Activated naive CD8-positive, alpha-beta T cell (primary cell): Measurements from ENCODE around the gene ZC3H8.
"Not testable (repeated sequence)": the region's sequence is repeated elsewhere in the genome, so short reads cannot be mapped to it uniquely, and the experiment has no call there.

Experiments
- H3K27ac Mint-ChIP-seq: one replicate; pipeline ENCODE4 v1.8.0; 2021; ENCODE audit warnings: mixed read lengths
- H3K27me3 Mint-ChIP-seq: one replicate; pipeline ENCODE4 v1.8.0; 2021; ENCODE audit warnings: mixed read lengths
- H3K36me3 Mint-ChIP-seq: one replicate; pipeline ENCODE4 v1.8.0; 2021; ENCODE audit warnings: mixed read lengths
- H3K4me1 Mint-ChIP-seq: one replicate; pipeline ENCODE4 v1.8.0; 2021; ENCODE audit warnings: low read depth, mixed read lengths
- H3K4me3 Mint-ChIP-seq: one replicate; pipeline ENCODE4 v1.8.0; 2021; ENCODE audit warnings: mild to moderate bottlenecking, mixed read lengths
- H3K9me3 Mint-ChIP-seq: one replicate; pipeline ENCODE4 v1.8.0; 2021; ENCODE audit warnings: low read depth, mixed read lengths

ZC3H8 gene

DNA sequence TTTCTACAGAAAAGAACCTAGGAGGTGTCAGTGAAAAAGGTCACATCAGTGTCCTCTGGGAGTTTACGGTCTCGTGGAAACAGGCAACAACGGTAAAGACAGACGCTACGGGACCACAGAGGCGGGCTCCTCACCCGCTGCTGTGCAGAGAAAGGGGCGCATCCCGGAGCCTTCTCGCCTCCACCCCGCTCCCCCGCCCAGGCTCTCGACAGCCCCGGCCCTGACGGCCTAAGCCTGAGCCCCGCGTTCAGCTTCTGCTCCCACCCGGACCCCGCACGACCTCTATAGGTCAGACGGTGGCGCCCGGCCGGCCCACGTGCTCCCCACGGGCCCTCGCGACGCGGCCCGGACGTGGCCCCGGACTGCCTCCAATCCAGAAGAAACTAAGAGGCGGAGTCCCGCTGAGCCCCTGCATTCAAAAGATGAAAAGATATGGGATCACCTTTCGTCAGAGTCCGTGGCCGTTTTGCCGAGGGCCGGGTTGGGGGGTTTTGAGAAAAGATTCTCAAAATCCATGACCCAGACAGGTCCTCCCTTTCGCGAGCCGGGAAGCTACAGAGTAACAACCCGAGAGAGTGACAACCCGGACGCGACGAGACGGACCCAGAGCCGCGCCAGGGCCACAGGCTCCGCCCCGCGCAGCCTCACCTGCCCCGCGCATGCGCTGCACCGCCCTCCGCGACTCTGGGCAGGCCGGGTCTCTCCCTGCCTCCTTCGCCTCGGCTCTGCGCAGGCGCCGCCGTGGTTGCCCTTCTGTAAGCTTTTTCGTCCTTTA, at the start of gene ZC3H8:
TSS of gene ZC3H8 (minus strand) at position 577 of the 775 bp plus-strand sequence. CDS start at position 516, 61 bp downstream.
- H3K27me3 Mint-ChIP-seq, result no peaks in the 10 kb centered on the region
- peaks cover 16% of the 10 kb centered on the region for H3K4me1 Mint-ChIP-seq
- peaks cover 8% of the 10 kb centered on the region for H3K36me3 Mint-ChIP-seq
- H3K27ac Mint-ChIP-seq, result peak within 1 kb of the TSS; percentile 92
- H3K9me3 Mint-ChIP-seq, result no peaks in the 10 kb centered on the region
- no peak within 1 kb of the TSS for H3K4me3 Mint-ChIP-seq

DNA sequence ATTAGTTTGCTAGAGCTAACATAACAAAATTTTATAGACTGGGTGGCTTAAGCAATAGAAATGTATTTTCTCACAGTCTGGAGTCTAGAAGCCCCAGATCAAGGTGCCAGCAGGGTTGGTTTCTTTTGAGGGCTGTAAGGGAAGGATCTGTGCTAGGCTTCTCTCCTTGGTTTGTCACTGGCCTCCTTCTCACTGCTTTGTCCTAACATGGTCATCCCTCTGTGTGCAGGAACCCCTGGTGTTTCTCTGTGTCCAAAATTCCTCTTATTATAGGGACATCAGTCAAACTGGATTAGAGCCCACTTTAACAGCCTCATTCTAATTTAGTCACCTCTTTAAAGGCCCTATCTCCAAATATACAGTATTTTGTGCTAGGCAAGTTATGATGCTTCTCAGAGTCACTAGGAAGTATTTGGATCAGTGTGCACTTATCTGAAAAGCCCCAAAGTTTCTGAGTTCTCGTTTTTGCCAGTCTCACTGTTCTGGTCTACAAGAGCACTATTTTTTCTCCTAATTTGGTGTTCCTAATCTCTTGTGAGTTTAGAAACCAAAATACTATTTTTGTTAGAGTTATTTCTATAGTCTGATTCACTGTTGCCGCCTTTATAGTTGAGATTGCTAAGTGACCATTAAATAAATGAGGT, 49.6 kb upstream of the ZC3H8 start:
- Mint-ChIP-seq H3K36me3 (peaks cover 15% of the 10 kb centered on the region), H3K4me1 (peaks cover 2% of the 10 kb centered on the region), H3K27ac (no peak overlapping the region), H3K27me3 (no peaks in the 10 kb centered on the region), H3K4me3 (no peak overlapping the region), H3K9me3 (no peaks in the 10 kb centered on the region)

DNA sequence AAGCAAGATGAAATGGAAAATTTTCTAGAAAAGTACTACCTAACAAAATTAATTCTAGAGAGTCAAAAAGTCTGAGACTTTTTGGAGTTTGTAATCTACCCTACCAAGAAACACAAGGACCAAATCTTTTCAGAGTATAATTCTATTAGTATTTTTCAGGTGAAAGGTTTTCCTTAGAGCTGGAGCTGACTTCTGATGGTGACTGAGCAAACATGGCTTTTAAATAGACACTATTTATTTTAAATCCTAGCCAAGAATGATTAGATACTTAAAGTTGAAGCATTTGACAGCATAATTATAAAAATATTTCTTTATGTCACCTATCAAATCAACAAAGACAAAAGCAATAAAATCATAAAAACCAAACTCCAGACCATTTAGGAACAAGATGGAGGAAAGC, 47.1 kb upstream of the ZC3H8 start:
- H3K27ac Mint-ChIP-seq, result no peak overlapping the region
- peaks cover 2% of the 10 kb centered on the region for H3K4me1 Mint-ChIP-seq
- H3K9me3 Mint-ChIP-seq, result no peaks in the 10 kb centered on the region
- H3K4me3 Mint-ChIP-seq, result no peak overlapping the region
- H3K27me3 Mint-ChIP-seq, result no peaks in the 10 kb centered on the region
- peaks cover 15% of the 10 kb centered on the region for H3K36me3 Mint-ChIP-seq

DNA sequence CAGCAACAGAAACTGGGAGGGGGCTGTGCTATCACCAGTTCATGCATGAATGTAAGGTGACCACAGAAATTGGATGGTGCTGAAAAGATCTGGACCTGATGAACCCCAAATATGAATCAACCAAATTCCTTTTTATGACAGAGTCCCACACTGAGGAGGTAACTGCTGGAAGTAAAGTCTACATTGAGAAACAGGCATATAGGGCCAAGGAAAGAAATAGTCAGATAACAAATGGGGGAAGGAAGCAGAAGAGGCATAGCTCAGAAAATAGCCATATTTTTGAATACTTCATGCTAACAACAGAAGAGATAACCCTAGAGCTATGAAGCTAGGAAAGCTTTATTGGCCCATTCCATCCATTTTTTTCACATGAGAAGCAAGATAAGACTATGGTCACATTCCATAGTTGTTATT, 46.3 kb upstream of the ZC3H8 start:
- peaks cover 15% of the 10 kb centered on the region for H3K36me3 Mint-ChIP-seq

DNA sequence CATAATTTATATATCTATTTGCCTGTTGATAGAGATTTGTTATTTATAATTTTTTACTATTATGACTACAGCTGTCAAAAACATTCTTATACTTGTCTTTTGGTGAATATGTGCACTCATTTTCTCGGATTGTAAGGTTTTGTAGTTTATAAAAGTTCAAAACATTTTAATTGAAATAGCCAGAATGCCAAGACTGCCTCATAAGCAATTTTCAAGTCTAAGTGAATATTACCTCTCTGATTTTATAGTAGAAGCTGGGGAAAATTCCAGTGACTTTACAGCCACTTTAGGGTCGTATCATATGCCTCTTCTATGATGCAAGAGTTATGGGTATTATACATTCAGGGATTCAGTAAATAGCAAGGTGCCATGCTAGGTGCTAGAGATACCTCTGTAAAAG, 41.6 kb upstream of the ZC3H8 start:
- peaks cover 7% of the 10 kb centered on the region for H3K36me3 Mint-ChIP-seq
- no peaks in the 10 kb centered on the region for H3K9me3 Mint-ChIP-seq
- H3K27me3 Mint-ChIP-seq, result no peaks in the 10 kb centered on the region
- H3K27ac Mint-ChIP-seq, result no peak overlapping the region
- peaks cover 4% of the 10 kb centered on the region for H3K4me1 Mint-ChIP-seq
- no peak overlapping the region for H3K4me3 Mint-ChIP-seq

More for the DNA sequence above, 46.3 kb upstream of the ZC3H8 start:
- Mint-ChIP-seq H3K27ac (no peak overlapping the region), H3K4me1 (peaks cover 6% of the 10 kb centered on the region), H3K9me3 (no peaks in the 10 kb centered on the region), H3K4me3 (no peak overlapping the region), H3K27me3 (no peaks in the 10 kb centered on the region)

DNA sequence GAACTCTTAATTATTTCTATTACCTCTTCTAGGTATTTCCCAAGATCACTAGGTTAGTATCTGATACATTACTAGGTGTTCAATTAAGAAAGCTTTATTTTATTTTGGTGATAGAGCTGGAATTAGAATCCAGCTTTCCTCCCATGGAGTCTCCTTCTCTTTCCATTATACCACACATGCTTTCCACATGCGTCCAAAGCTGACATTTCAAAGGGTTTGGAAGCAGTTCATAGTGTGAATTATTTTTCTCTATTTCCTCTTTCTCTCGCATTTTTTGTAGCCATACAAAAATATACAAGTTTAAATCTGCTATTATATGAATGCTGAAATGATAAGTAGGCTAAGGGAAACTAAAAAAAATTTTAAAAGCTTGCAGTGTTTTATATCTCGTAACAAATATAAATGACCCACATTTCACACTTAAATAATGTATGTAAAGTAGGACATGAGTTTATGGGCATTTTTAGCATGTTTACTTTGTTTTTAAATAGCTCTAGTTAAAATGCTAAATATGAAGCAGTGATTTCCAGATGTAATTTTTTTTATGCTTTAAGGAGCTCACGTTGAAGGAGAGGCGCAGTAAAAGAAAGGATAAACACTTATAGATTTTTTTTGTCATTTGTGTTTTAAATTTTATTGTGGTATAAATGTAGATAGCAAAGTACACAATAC, 40.7 kb upstream of the ZC3H8 start:
- H3K4me1 Mint-ChIP-seq, result peaks cover 4% of the 10 kb centered on the region
- no peak overlapping the region for H3K27ac Mint-ChIP-seq
- peaks cover 3% of the 10 kb centered on the region for H3K36me3 Mint-ChIP-seq
- no peaks in the 10 kb centered on the region for H3K9me3 Mint-ChIP-seq
- no peaks in the 10 kb centered on the region for H3K27me3 Mint-ChIP-seq
- H3K4me3 Mint-ChIP-seq, result no peak overlapping the region

DNA sequence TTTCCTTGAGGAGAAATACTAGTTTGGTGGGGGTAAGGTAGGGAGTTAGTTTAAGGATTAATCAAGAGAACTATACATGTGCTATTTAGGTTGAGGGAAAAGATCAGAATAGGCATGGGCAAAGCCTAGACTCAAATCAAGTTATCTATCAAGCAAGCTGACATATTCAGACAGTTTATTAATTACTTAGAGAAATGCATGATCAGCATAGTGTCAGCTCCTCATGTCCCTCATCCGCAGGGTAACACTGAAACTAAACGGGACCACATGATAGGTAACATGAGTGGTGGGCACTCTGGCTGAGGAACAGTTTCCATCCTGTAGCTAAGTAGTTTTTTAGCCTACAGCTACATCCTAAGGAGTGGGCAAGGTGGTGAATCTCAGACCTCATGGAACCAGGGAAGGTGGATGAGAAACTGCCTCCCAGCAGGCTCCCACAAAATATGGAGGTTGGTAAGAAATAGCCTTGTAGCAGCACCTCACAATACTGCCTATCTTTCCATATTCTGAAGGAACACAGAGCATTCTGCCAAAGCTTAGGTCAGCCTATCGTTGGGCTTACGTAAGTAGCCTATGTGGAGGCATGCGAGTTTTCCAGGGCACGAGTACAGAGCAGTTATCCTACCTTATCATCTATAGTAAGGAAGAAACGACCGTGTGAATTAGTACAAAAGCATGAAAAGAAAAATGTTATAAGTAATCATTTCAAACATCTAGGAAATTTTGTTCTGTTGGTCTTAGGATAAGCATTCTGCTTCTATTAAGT, 39.0 kb upstream of the ZC3H8 start:
- Mint-ChIP-seq H3K27ac (no peak overlapping the region), H3K36me3 (no peaks in the 10 kb centered on the region), H3K4me1 (peaks cover 7% of the 10 kb centered on the region), H3K4me3 (no peak overlapping the region), H3K9me3 (no peaks in the 10 kb centered on the region), H3K27me3 (no peaks in the 10 kb centered on the region)

DNA sequence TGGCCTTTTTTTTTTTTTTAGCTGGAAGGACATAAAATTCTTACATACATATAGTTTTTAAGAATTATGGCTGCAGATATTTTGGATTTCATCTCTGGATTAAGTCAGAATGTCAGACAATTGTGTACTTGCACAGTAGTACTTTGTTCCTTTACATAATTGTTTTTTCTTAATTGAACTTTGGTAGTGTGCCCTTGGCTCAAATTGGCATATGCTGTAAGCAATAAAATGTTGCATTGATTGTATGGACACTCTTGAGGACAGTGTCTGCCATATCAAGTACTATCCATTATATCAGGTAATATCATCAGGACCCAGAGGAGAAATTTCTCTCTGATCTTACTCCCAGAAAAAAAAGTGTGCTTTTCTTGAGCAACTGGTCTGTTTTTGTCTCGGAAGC, 35.8 kb upstream of the ZC3H8 start:
- Mint-ChIP-seq H3K27ac (no peak overlapping the region), H3K4me1 (peaks cover 9% of the 10 kb centered on the region), H3K27me3 (no peaks in the 10 kb centered on the region), H3K4me3 (no peak overlapping the region), H3K9me3 (no peaks in the 10 kb centered on the region), H3K36me3 (peaks cover 2% of the 10 kb centered on the region)

DNA sequence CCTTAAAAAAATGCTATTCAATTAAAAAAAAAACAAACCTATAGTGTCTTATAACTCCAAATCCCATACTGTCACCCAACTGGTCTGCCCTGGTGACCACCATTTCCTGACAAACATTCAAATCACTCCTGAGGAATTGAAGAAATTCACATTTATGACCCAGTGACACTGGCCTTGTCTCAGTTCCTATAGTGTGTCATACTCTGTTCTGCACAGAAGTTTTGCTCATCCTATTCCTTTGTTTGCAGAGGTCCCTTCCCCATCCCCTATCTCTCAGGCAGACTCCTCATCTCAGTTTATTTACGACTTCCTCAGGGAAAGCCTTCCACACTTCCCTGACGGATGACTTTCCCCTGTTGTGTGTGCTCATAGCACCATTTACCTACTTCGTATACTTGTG, 35.2 kb upstream of the ZC3H8 start:
- Mint-ChIP-seq H3K4me1 (peaks cover 9% of the 10 kb centered on the region), H3K36me3 (peaks cover 2% of the 10 kb centered on the region), H3K9me3 (no peaks in the 10 kb centered on the region), H3K27me3 (no peaks in the 10 kb centered on the region), H3K4me3 (no peak overlapping the region), H3K27ac (no peak overlapping the region)

DNA sequence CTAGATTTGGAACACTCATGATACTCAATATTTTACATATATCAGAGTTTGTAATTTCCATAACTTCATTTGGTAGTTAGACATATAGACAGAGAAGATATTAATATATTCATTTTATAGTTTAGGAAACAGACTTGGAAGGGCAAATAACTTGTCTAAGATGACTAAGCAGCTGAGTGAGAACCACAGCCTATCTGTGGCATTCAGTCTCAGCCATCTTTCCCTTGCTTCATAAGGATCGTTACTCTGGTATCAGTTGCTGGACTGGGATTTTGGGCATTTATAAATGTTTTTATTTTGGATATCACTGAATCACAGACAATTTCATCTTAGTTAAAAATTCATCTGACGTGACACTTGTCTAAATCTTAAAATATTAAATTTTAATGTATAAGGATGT, 28.7 kb upstream of the ZC3H8 start:
- not testable (repeated sequence) for H3K4me3 Mint-ChIP-seq, H3K9me3 Mint-ChIP-seq, H3K36me3 Mint-ChIP-seq, H3K27me3 Mint-ChIP-seq, H3K27ac Mint-ChIP-seq
- H3K4me1 Mint-ChIP-seq, result peaks cover 39% of the 10 kb centered on the region

DNA sequence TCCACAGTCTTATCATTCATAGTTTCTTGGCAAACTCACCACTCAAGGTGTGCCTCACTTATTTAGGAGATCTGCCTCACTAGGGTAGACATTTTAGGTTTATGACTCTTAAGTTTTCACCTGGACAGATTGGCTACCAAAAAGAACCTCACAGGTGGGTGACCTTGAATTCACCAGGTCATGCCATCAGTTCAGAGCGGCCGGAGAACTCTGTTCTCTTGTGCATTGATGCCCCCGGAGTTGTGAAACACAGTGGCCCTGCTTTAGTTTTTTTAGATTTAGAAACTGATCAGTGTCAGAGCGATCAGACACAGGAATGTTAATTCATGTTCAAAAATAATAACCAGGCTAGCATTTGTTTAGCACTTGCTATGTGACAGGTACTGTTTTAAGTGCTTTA, 27.2 kb upstream of the ZC3H8 start:
- H3K4me1 Mint-ChIP-seq, result peaks cover 42% of the 10 kb centered on the region
- H3K27me3 Mint-ChIP-seq, H3K9me3 Mint-ChIP-seq, H3K4me3 Mint-ChIP-seq, H3K27ac Mint-ChIP-seq, H3K36me3 Mint-ChIP-seq: not testable (repeated sequence)

DNA sequence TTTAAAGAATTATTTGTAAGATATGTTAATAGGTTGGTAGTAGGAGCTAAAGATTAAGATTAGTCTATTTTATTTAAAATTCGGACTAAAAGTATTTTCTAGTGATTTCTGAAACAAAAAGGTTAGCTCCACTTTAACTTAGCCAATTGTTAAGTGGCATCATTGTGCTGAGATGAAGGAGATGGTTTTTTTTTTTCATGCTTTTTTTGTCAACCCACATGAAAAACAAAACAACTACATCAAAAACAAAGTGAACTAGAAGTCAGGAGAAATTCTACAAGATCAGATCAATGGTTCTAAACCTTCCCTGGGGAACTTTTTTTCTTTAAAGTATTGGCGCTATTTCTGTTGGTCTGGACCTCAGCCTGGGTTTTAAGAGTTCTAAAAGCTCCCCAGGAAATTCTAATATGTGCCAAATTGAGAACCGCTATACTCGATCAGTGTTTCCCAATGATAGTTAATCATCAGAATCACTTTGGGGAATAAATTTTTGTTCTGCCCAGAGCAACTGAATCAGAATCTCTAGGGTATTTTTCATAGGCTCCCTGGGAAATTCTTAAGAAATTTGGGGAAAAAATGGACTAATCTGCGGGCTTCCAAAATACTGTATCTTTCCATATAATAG, 22.9 kb upstream of the ZC3H8 start:
- Mint-ChIP-seq H3K27me3 (no peaks in the 10 kb centered on the region), H3K4me1 (peaks cover 45% of the 10 kb centered on the region), H3K36me3 (no peaks in the 10 kb centered on the region), H3K4me3 (peak overlapping the region; percentile 89), H3K27ac (peak overlapping the region; percentile 93), H3K9me3 (no peaks in the 10 kb centered on the region)

DNA sequence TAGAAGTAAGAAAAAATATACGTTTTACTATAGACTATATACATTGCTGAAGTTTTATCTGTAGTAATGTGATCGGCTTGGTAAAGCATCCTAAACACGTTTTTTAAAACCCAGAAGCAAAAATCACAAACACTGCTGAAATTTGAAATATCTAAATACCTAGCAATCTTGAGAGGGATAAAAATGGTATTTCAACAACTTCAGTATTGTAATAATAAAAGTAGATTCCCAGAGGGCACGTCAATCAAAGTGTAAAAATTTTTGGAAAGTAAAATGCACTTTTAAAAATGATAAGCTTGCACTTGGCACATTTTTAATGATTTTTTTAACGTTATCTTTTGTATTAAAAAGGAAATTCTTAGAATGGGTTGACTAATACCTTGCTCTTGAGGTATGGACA, 22.1 kb upstream of the ZC3H8 start:
- peak overlapping the region; percentile 89 for H3K4me3 Mint-ChIP-seq
- peak overlapping the region; percentile 93 for H3K27ac Mint-ChIP-seq
- H3K4me1 Mint-ChIP-seq, result peaks cover 38% of the 10 kb centered on the region
- H3K9me3 Mint-ChIP-seq, result no peaks in the 10 kb centered on the region
- H3K36me3 Mint-ChIP-seq, result no peaks in the 10 kb centered on the region
- no peaks in the 10 kb centered on the region for H3K27me3 Mint-ChIP-seq

DNA sequence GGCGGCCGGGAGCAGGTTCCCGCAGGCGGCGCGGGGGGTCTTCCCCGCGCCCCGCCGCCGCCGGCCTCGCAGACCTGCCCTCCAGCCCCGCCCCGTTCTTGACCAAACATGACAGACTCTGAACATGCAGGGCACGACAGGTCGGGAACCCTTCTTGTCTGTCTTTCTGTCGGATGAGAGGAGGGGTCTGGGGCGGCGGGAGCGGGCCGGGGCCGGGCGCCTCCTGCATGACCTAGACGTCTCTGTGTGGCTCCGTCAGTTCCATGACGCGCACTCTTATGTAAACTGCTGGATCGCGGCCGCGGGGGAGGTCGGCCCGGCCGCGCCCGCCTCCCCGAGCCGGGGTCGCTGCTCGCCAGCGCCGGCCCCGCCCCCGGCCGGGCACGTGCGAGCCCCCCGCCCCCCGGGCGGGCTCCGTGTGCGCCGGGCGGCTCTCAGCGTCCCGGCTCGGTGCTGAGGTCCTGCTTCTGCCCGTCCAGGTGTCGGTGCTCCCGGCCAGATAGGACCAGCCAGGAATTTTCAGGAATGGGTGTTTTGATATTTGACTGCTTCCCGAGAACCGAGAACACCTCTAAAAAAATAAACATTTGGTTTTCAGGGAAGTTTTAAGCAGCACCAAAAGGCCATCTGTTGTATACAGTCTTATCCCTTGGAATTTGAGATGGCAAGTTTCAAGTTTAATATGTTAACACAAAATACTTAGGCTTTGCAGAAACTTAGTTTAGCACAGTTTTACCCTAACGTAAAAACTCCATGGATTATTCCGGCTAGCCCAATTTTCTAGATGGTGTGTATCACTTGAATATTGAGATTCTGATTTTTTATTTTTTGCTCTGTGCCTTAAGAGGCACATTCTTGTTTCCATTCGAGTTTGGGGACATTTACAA, 21.3 kb upstream of the ZC3H8 start:
- Mint-ChIP-seq H3K4me3 (peak overlapping the region; percentile 93), H3K9me3 (no peaks in the 10 kb centered on the region), H3K27me3 (no peaks in the 10 kb centered on the region), H3K27ac (peak overlapping the region; percentile 97), H3K36me3 (no peaks in the 10 kb centered on the region), H3K4me1 (peaks cover 32% of the 10 kb centered on the region)
